Tibial nerve (tissue), 4 donors: ENCODE data around the gene FAM83D. TPM values are rescaled to one million over a fixed set of nuclear protein-coding genes. Genes with fewer than 3 reads are reported as not detected.

Experiments used
- DNase-seq, 2 donors: peaks; one replicate each; pipeline ENCODE4 v3.0.0-alpha.2; 2019; ENCODE audit warnings: low spot score in 2 of 2
- H3K27ac ChIP-seq, 4 donors: fragments of 200-600 bp; sonication (generic) in 3 of 4; one replicate each; pipeline ENCODE4 v1.5.1; 2017 to 2019; ENCODE audit warnings: mild to moderate bottlenecking in 1 of 4
- H3K27me3 ChIP-seq, 2 donors: fragments of 200-600 bp; sonication (generic) in 1 of 2; one replicate each; pipeline versions ENCODE4 v1.5.1 to v1.6.0; 2017 to 2019
- H3K36me3 ChIP-seq, 3 donors: fragments of 200-600 bp; sonication (generic); one replicate each; pipeline ENCODE4 v1.5.1; 2018 to 2019
- H3K4me1 ChIP-seq, 4 donors: fragments of 200-600 bp; sonication (generic) in 3 of 4; one replicate each; pipeline ENCODE4 v1.5.1; 2017 to 2019
- H3K4me3 ChIP-seq, 4 donors: fragments of 200-600 bp; sonication (generic) in 3 of 4; one replicate each; pipeline ENCODE4 v1.5.1; 2017 to 2019; ENCODE audit warnings: mild to moderate bottlenecking in 1 of 4, moderate library complexity in 1 of 4
- H3K9me3 ChIP-seq, 4 donors: fragments of 200-600 bp; sonication (generic) in 3 of 4; one replicate each; pipeline ENCODE4 v1.5.1; 2017 to 2019
- EP300 ChIP-seq, 2 donors: sonication (generic); formaldehyde crosslinking; IDR thresholded peaks; one replicate each; pipeline ENCODE4 v1.6.1; 2017; ENCODE audit warnings: antibody characterized with exemption in 2 of 2, mild to moderate bottlenecking in 1 of 2
- POLR2A ChIP-seq, 2 donors: fragments of 450-650 bp; IDR thresholded peaks; one replicate each; pipeline ENCODE4 v1.6.1; 2017; ENCODE audit warnings: antibody characterized with exemption in 2 of 2, mild to moderate bottlenecking in 2 of 2, moderate library complexity in 2 of 2
- whole genome bisulfite sequencing, 2 donors: methylation state at CpG; one replicate each; pipeline ENCODE4 v1.1.5; 2018; 5-methylcytosine and 5-hydroxymethylcytosine counted together
- total RNA-seq, 4 donors: library from RNA; depleted of rRNA; stranded (reverse); fragments of >200 nt; gene quantifications; one replicate each; pipeline ENCODE4 v1.1.0, GENCODE V29; 2016
- TF ChIP-seq, protein P1 (sequence below), 5 experiments: fragments of 200-600 bp in 3 of 5; fragments of 450-650 bp in 2 of 5; sonication (generic) in 3 of 5; IDR thresholded peaks; one replicate each; pipeline ENCODE4 v1.5.1; 2016 to 2019; ENCODE audit warnings: antibody characterized with exemption in 5 of 5, mild to moderate bottlenecking in 3 of 5, moderate library complexity in 2 of 5

Gene FAM83D
- total RNA-seq, 4 donors from 2014 or later = 0.42 to 0.90 TPM; not detected in 2

DNA sequence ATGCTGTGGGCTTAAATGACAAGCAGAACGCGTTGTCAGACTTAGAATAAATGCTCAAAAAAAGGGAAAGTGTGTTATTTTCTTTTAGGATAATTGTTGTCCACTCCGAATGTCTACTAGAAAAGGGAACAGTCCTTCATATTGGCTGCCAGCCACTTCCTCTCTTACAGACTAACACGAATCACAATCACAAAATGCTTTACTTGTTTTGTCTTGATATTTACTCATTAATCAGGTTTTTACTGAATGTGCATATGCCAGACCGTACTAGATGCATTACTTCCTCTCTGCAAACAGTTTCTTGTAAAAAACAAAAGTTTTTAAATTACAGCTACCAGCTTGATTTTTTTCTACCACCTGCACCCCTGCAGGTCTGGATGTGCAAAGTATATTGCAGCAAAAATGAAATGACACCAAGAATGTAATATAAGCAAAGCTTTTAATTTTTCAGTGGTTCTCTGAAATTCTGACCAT, 36.7 kb downstream of the FAM83D start:
- peaks cover 3 to 23% (median 9%) of the 10 kb centered on the region in 4 donors for H3K4me1 ChIP-seq
- no peaks in the 10 kb centered on the region for H3K27me3 ChIP-seq
- H3K36me3 ChIP-seq = peaks cover 0 to 1% (median 0%) of the 10 kb centered on the region in 3 donors
- TF ChIP-seq EP300 (IDR thresholded peaks at IDR 0.05) (no peak), POLR2A (IDR thresholded peaks at IDR 0.05) (no peak)
- TF ChIP-seq, protein P1, sequence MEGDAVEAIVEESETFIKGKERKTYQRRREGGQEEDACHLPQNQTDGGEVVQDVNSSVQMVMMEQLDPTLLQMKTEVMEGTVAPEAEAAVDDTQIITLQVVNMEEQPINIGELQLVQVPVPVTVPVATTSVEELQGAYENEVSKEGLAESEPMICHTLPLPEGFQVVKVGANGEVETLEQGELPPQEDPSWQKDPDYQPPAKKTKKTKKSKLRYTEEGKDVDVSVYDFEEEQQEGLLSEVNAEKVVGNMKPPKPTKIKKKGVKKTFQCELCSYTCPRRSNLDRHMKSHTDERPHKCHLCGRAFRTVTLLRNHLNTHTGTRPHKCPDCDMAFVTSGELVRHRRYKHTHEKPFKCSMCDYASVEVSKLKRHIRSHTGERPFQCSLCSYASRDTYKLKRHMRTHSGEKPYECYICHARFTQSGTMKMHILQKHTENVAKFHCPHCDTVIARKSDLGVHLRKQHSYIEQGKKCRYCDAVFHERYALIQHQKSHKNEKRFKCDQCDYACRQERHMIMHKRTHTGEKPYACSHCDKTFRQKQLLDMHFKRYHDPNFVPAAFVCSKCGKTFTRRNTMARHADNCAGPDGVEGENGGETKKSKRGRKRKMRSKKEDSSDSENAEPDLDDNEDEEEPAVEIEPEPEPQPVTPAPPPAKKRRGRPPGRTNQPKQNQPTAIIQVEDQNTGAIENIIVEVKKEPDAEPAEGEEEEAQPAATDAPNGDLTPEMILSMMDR (IDR thresholded peaks at IDR 0.05) = no peak
- WGBS, 2 donors = 2 to 7% methylated on average over 5 of the region's 5 CpGs
- H3K27ac ChIP-seq = peak overlapping the region in 3 of 4 donors; percentile 93 to 95 (median 93)
- H3K4me3 ChIP-seq = peak overlapping the region; percentile 86 to 99 (median 94)
- no peaks in the 10 kb centered on the region for H3K9me3 ChIP-seq
- DNase-seq = peak in 1 of 2 donors; percentile 18

DNA sequence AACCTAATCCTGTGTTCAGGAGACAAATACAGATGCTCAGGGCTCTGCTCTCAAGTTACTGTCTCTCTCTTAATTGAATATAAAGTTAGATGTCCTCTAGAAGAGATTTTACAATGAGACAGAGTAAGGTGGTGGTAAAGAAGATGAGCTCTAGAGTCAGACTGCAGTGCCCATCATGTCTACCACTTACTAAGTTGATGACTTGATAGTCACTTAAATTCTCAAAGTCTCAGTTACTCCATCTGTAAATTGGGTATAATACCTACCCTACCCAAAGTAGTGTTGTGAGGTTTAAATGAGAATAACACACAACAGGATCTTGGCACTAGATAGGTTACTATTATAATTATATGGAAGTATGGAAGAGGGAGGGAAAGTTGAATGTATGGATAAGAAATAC, 37.5 kb downstream of the FAM83D start:
- Histone ChIP-seq H3K36me3 (peaks cover 0 to 9% (median 0%) of the 10 kb centered on the region in 3 donors), H3K4me3 (no peak overlapping the region), H3K9me3 (no peaks in the 10 kb centered on the region), H3K27ac (no peak overlapping the region), H3K27me3 (no peaks in the 10 kb centered on the region), H3K4me1 (peaks cover 3 to 23% (median 9%) of the 10 kb centered on the region in 4 donors)
- TF ChIP-seq, protein P1 (IDR thresholded peaks at IDR 0.05) = no peak
- TF ChIP-seq POLR2A (IDR thresholded peaks at IDR 0.05) (no peak), EP300 (IDR thresholded peaks at IDR 0.05) (no peak)
- DNase-seq = no peak

DNA sequence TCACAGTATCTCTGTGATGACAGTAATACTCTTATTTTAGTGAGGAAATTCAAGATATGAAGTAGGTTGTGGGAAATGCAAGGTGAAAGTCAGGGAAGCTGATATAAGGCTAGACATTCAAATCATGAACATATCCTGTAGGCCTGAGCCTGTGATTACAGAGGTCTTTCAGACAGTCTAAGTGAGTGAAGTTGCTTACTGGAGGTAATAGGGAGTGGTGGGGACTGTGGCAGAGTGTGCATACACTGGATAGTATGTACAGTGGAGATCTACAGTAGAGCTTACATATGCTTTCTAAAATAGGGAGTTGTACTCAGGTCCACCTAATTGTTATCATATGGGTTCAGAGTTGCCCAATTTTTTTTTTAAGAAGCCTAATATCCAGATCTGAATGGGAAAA, 39.0 kb downstream of the FAM83D start:
- Histone ChIP-seq H3K9me3 (no peaks in the 10 kb centered on the region), H3K27me3 (no peaks in the 10 kb centered on the region), H3K4me1 (peaks cover 3 to 23% (median 9%) of the 10 kb centered on the region in 4 donors), H3K36me3 (peaks cover 0 to 24% (median 0%) of the 10 kb centered on the region in 3 donors), H3K4me3 (no peak overlapping the region), H3K27ac (no peak overlapping the region)
- no peak for TF ChIP-seq POLR2A (IDR thresholded peaks at IDR 0.05)
- no peak for TF ChIP-seq EP300 (IDR thresholded peaks at IDR 0.05)
- TF ChIP-seq, protein P1 (IDR thresholded peaks at IDR 0.05) = no peak
- no peak for DNase-seq

DNA sequence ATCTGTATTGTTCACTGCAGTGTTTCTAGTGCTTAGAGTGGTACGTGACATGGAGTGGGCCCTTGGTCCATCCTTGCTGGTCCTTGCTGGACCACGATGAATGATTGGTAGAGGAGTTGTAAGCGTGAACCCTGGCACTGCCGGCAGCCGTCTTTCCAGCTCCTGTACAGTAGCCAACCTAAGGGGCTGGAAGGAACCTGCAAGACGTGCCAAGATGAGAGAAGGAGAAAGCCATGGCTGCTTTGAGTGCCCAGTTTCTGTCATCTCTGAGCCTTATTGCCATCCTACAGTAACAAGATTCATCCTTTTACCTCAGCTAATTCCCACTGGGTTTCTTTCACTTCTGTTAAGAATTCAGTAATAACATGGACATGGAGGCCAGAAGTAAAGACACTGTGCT, 41.9 kb downstream of the FAM83D start:
- Histone ChIP-seq H3K4me3 (no peak overlapping the region), H3K27ac (no peak overlapping the region), H3K27me3 (no peaks in the 10 kb centered on the region), H3K36me3 (peaks cover 0 to 47% (median 0%) of the 10 kb centered on the region in 3 donors), H3K4me1 (peaks cover 0 to 10% (median 2%) of the 10 kb centered on the region in 4 donors), H3K9me3 (no peaks in the 10 kb centered on the region)
- TF ChIP-seq, protein P1 (IDR thresholded peaks at IDR 0.05) = no peak
- TF ChIP-seq POLR2A (IDR thresholded peaks at IDR 0.05) (no peak), EP300 (IDR thresholded peaks at IDR 0.05) (no peak)
- 91 to 93% methylated on average over 6 of the region's 6 CpGs for WGBS, 2 donors
- no peak for DNase-seq

DNA sequence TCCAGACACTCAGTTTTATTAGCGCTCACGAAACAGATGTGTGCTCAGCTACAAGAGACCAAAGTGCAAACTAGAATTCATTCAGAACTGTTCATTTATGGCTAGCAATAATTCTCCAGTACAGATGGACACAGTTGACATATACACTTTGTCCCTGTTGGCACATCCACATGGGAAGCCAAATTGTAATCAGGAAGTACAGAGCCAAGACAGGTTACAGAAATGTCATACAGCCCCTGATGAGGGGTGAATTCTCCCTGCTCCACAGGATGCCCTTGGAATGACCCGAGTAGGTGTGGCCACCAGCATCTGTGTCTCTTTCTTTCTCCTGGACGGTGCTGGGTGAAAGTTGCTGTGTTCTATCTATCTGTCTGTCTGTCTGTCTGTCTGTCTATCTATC, 43.5 kb downstream of the FAM83D start:
- no peak overlapping the region for H3K27ac ChIP-seq
- peaks cover 0 to 61% (median 0%) of the 10 kb centered on the region in 3 donors for H3K36me3 ChIP-seq
- H3K27me3 ChIP-seq = no peaks in the 10 kb centered on the region
- no peak for TF ChIP-seq POLR2A (IDR thresholded peaks at IDR 0.05)
- TF ChIP-seq, protein P1 (IDR thresholded peaks at IDR 0.05) = no peak
- TF ChIP-seq EP300 (IDR thresholded peaks at IDR 0.05) = no peak
- DNase-seq = no peak
- H3K9me3 ChIP-seq = no peaks in the 10 kb centered on the region
- H3K4me3 ChIP-seq = no peak overlapping the region
- 57 to 73% methylated on average over 4 of the region's 4 CpGs for WGBS, 2 donors
- H3K4me1 ChIP-seq = no peaks in the 10 kb centered on the region
